Keratinocyte (primary cell): Measurements from ENCODE around the gene STK4.

Experiments
- EZH2 ChIP-seq: IDR thresholded peaks from one replicate; pipeline ENCODE4 v1.6.1; 2012; ENCODE audit warnings: inconsistent platforms, mild to moderate bottlenecking, low read length, moderate library complexity
- TF ChIP-seq, protein P1 (sequence below), 3 experiments: IDR thresholded peaks in 1 of 3; conservative IDR thresholded peaks in 1 of 3; optimal IDR thresholded peaks in 1 of 3; 2 replicates in 2 of 3; 3 replicates in 1 of 3; pipeline versions ENCODE3 to v1.5.1; 2011; ENCODE audit warnings: low read length in 3 of 3, mild to moderate bottlenecking in 3 of 3, moderate library complexity in 2 of 3, control low read depth in 1 of 3, inconsistent platforms in 1 of 3; ENCODE audit not compliant: insufficient read depth in 2 of 3; ENCODE audit errors: extremely low read depth in 1 of 3

- TF ChIP-seq, protein P1, sequence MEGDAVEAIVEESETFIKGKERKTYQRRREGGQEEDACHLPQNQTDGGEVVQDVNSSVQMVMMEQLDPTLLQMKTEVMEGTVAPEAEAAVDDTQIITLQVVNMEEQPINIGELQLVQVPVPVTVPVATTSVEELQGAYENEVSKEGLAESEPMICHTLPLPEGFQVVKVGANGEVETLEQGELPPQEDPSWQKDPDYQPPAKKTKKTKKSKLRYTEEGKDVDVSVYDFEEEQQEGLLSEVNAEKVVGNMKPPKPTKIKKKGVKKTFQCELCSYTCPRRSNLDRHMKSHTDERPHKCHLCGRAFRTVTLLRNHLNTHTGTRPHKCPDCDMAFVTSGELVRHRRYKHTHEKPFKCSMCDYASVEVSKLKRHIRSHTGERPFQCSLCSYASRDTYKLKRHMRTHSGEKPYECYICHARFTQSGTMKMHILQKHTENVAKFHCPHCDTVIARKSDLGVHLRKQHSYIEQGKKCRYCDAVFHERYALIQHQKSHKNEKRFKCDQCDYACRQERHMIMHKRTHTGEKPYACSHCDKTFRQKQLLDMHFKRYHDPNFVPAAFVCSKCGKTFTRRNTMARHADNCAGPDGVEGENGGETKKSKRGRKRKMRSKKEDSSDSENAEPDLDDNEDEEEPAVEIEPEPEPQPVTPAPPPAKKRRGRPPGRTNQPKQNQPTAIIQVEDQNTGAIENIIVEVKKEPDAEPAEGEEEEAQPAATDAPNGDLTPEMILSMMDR (optimal IDR thresholded peaks at IDR 0.05 in 1 of 3, IDR thresholded peaks at IDR 0.05 in 1 of 3, conservative IDR thresholded peaks at IDR 0.05 in 1 of 3; ENCODE audit: extremely low read depth in 1 of 3, insufficient read depth in 2 of 3, low read length in 3 of 3): no peak
- TF ChIP-seq EZH2: no peak
Observed at GRCh38 chr20:45104786-45105185, 138.5 kb downstream of the STK4 start.
